ENCODE measurements around the gene ILRUN. TPM values are rescaled to one million over a fixed set of nuclear protein-coding genes. Genes with fewer than 3 reads are reported as not detected.
"Not testable (repeated sequence)": the region's sequence is repeated elsewhere in the genome, so short reads cannot be mapped to it uniquely, and the experiment has no call there.

ILRUN gene
- total RNA-seq, 2 donors from 2014 or later = 89.8 to 114 TPM

GRCh38 chr6:34654061-34654710 lies 42.4 kb downstream of the ILRUN start:
- no peaks in the 10 kb centered on the region for H3K9me3 ChIP-seq
- H3K4me1 ChIP-seq = peaks cover 0 to 50% of the 10 kb centered on the region in 2 donors
- no peaks in the 10 kb centered on the region for H3K36me3 ChIP-seq
- H3K4me3 ChIP-seq = no peak overlapping the region
- TF ChIP-seq CTCF (IDR thresholded peaks at IDR 0.05) = no peak
- peak overlapping the region in 1 of 2 donors; percentile 93 for H3K27ac ChIP-seq
- no peak for DNase-seq (ENCODE audit: low spot score)
- no peaks in the 10 kb centered on the region for H3K27me3 ChIP-seq

GRCh38 chr6:34652263-34652662 lies 44.3 kb downstream of the ILRUN start:
- Histone ChIP-seq H3K9me3 (no peaks in the 10 kb centered on the region), H3K4me1 (peaks cover 0 to 41% of the 10 kb centered on the region in 2 donors), H3K36me3 (no peaks in the 10 kb centered on the region), H3K4me3 (no peak overlapping the region), H3K27ac (no peak overlapping the region), H3K27me3 (no peaks in the 10 kb centered on the region)
- no peak for TF ChIP-seq CTCF (IDR thresholded peaks at IDR 0.05)
- no peak for DNase-seq (ENCODE audit: low spot score)

GRCh38 chr6:34650823-34651222 lies 45.7 kb downstream of the ILRUN start:
- H3K4me1 ChIP-seq = peaks cover 0 to 28% of the 10 kb centered on the region in 2 donors
- TF ChIP-seq CTCF (IDR thresholded peaks at IDR 0.05) = no peak
- no peaks in the 10 kb centered on the region for H3K27me3 ChIP-seq
- DNase-seq (ENCODE audit: low spot score) = no peak
- no peak overlapping the region for H3K4me3 ChIP-seq
- peak overlapping the region in 1 of 2 donors; percentile 10 for H3K27ac ChIP-seq
- H3K9me3 ChIP-seq = no peaks in the 10 kb centered on the region
- peaks cover 6% of the 10 kb centered on the region for H3K36me3 ChIP-seq

- Histone ChIP-seq H3K36me3 (peaks cover 10% of the 10 kb centered on the region), H3K4me1 (peaks cover 0 to 22% of the 10 kb centered on the region in 2 donors)
- not testable (repeated sequence) for H3K9me3 ChIP-seq; H3K4me3 ChIP-seq; DNase-seq (ENCODE audit: low spot score); H3K27me3 ChIP-seq; H3K27ac ChIP-seq
Measured at GRCh38 chr6:34650232-34650631, 46.3 kb downstream of the ILRUN start.

GRCh38 chr6:34648806-34649205 lies 47.8 kb downstream of the ILRUN start:
- Histone ChIP-seq H3K36me3 (peaks cover 16% of the 10 kb centered on the region), H3K4me3 (no peak overlapping the region), H3K9me3 (no peaks in the 10 kb centered on the region), H3K4me1 (peaks cover 0 to 19% of the 10 kb centered on the region in 2 donors), H3K27ac (no peak overlapping the region), H3K27me3 (no peaks in the 10 kb centered on the region)
- no peak for TF ChIP-seq CTCF (IDR thresholded peaks at IDR 0.05)
- no peak for DNase-seq (ENCODE audit: low spot score)

Other genes with a start within 250 kb of the ILRUN start
- 1 to 10 TPM; 5.6 to 6.3 TPM for gene PACSIN1, start 230.7 kb downstream of the ILRUN start, total RNA-seq
- gene SPDEF, start 140.4 kb downstream of the ILRUN start, total RNA-seq = under 1 TPM; 0.22 to 0.31 TPM
- gene SNRPC, start 60.7 kb upstream of the ILRUN start, total RNA-seq = 100 to 1,000 TPM; 116 TPM
- gene BLTP3A, start 95.3 kb upstream of the ILRUN start, total RNA-seq = 10 to 100 TPM; 17.7 to 22.6 TPM
- 10 to 100 TPM; 17.1 to 19.0 TPM for gene TAF11, start 191.3 kb upstream of the ILRUN start, total RNA-seq
- 10 to 100 TPM; 26.7 to 30.9 TPM for gene ANKS1A, start 192.5 kb upstream of the ILRUN start, total RNA-seq

All from right atrium auricular region (tissue), 2 donors.